HepG2 (cell line): ENCODE results near the gene TEX261. TPM values are rescaled to one million over a fixed set of nuclear protein-coding genes. Genes with fewer than 3 reads are reported as not detected.

Experiments used
- ATAC-seq: fragments of 200-7000 bp; cut with Tn5 transposase; 3 replicates; pipeline ENCODE4 v1.9.1; 2020; ENCODE audit warnings: mild to moderate bottlenecking, moderate library complexity
- BruUV-seq: library from RNA; stranded (reverse); fragments of 400-500 nt; replicated peaks from 2 replicates; lab custom pipeline; 2021; lab: Mats Ljungman, UMichigan
- CTCF ChIA-PET: fragments of 300-600 bp; formaldehyde crosslinking; extraction: SDS; loops from one replicate; lab custom pipeline; 2021; ENCODE audit warnings: low total read pairs, inconsistent platforms, low intra/inter-chr PET ratio; lab: Yijun Ruan, JAX
- POLR2A ChIA-PET: fragments of 350-600 bp; sonication (Branson Sonifier 250); formaldehyde crosslinking; loops from one replicate; lab custom pipeline; 2020; ENCODE audit warnings: antibody characterized with exemption, inconsistent platforms; lab: Yijun Ruan, JAX
- DNase-seq: peaks from one replicate; pipeline ENCODE4 v3.0.0-alpha.2; 2015; ENCODE audit warnings: low spot score
- FAIRE-seq: peaks from 3 replicates; lab custom pipeline; 2011; peaks lifted over from hg19 to GRCh38; lab: Jason Lieb, UNC
- H2AFZ ChIP-seq: one replicate; pipeline ENCODE4 v1.6.1; 2011; ENCODE audit warnings: low read length, inconsistent platforms
- H3K27ac ChIP-seq: fragments of 300-600 bp; 3 replicates; pipeline ENCODE4 v1.8.0; 2011; ENCODE audit warnings: mixed run types, mild to moderate bottlenecking, mixed read lengths, low read length, inconsistent platforms; ENCODE audit not compliant: insufficient read depth; ENCODE audit errors: extremely low read length
- H3K27me3 ChIP-seq, 2 experiments: fragments of 200-600 bp in 1 of 2; 2 replicates in 1 of 2; 3 replicates in 1 of 2; pipeline versions ENCODE4 v1.6.0 to v1.8.0; 2011; ENCODE audit warnings: low read length in 2 of 2, mild to moderate bottlenecking in 2 of 2, moderate library complexity in 2 of 2, inconsistent platforms in 1 of 2; ENCODE audit not compliant: insufficient read depth in 2 of 2, control insufficient read depth in 1 of 2
- H3K36me3 ChIP-seq, 2 experiments: fragments of 200-600 bp in 1 of 2; replicated peaks in 1 of 2; 2 replicates in 1 of 2; 3 replicates in 1 of 2; pipeline versions ENCODE4 v1.5.1 to v1.8.0; 2011; ENCODE audit warnings: low read length in 2 of 2, inconsistent platforms in 1 of 2; ENCODE audit not compliant: insufficient read depth in 2 of 2, control insufficient read depth in 1 of 2
- H3K4me1 ChIP-seq: 2 replicates; pipeline ENCODE4 v1.5.1; 2012; ENCODE audit warnings: low read length, inconsistent platforms; ENCODE audit not compliant: insufficient read depth
- H3K4me2 ChIP-seq: 2 replicates; pipeline ENCODE4 v1.6.0; 2011; ENCODE audit warnings: low read depth, low read length, inconsistent platforms
- H3K4me3 ChIP-seq, 3 experiments: fragments of 200-600 bp in 1 of 3; sonication (generic), shearing (Covaris generic) in 1 of 3; replicated peaks in 1 of 3; 2 replicates each; pipeline ENCODE4 v1.5.1; 2011 to 2016; ENCODE audit warnings: low read length in 3 of 3, inconsistent platforms in 2 of 3, low read depth in 2 of 3, mild to moderate bottlenecking in 2 of 3, control low read depth in 1 of 3, mixed read lengths in 1 of 3; ENCODE audit not compliant: insufficient read depth in 1 of 3
- H3K79me2 ChIP-seq: one replicate; pipeline ENCODE4 v1.6.1; 2011; ENCODE audit warnings: low read length, inconsistent platforms; ENCODE audit not compliant: insufficient read depth
- H3K9ac ChIP-seq: 2 replicates; pipeline ENCODE4 v1.6.0; 2011; ENCODE audit warnings: mild to moderate bottlenecking, low read depth, low read length, inconsistent platforms; ENCODE audit not compliant: insufficient read depth
- H3K9me3 ChIP-seq: 2 replicates; pipeline ENCODE4 v1.5.1; 2012; ENCODE audit warnings: mild to moderate bottlenecking, low read length
- H4K20me1 ChIP-seq: 2 replicates; pipeline ENCODE4 v1.6.0; 2011; ENCODE audit warnings: inconsistent platforms, mild to moderate bottlenecking, low read length, moderate library complexity; ENCODE audit not compliant: insufficient read depth
- ZMYM2 ChIP-seq: sonication (generic); formaldehyde crosslinking; IDR thresholded peaks from 2 replicates; pipeline ENCODE4 v1.8.0; 2022; ENCODE audit warnings: mild to moderate bottlenecking, missing genetic modification reagents
- ZNF225 ChIP-seq: sonication (generic); formaldehyde crosslinking; IDR thresholded peaks from 2 replicates; pipeline ENCODE4 v1.4.0; 2020; ENCODE audit warnings: mild to moderate bottlenecking, missing genetic modification reagents
- ZNF629 ChIP-seq: sonication (generic); formaldehyde crosslinking; conservative IDR thresholded peaks from 2 replicates; pipeline ENCODE4 v1.5.0; 2020; ENCODE audit warnings: missing genetic modification reagents
- WGBS: methylation state at CpG from one replicate; pipeline ENCODE4 v1.1.6; 2017; ENCODE audit warnings: low lambda C conversion rate; 5-methylcytosine and 5-hydroxymethylcytosine counted together
- in situ Hi-C: cut with HindIII; loops from 2 replicates; pipeline ENCODE4 v1.10.0; 2017; ENCODE audit warnings: low pct_unique_long_range_greater_than_20kb; ENCODE audit not compliant: extremely low pct_ligation_motif_present
- intact Hi-C: fragments of 100-400 bp; cut with micrococcal nuclease; formaldehyde crosslinking; loops from one replicate; pipeline ENCODE4 v1.10.0; 2022; ENCODE audit not compliant: unreplicated experiment
- polyA plus RNA-seq, 8 experiments: library from polyadenylated mRNA; depleted of rRNA in 3 of 8; stranded (reverse) in 7 of 8; unstranded in 1 of 8; fragments of >200 nt; fragmentation: Illumina TruSeq in 4 of 8; extraction: Trizol in 4 of 8; gene quantifications; 2 replicates each; pipeline versions ENCODE4 v1.2.1 to v1.2.3, GENCODE V29; 2011 to 2016; ENCODE audit warnings: low read depth in 4 of 8, missing spikeins in 1 of 8, mixed read lengths in 1 of 8; ENCODE audit not compliant: insufficient read depth in 1 of 8
- total RNA-seq, 5 experiments: library from RNA; depleted of rRNA; stranded (reverse); fragments of >200 nt; fragmentation: Illumina TruSeq; extraction: Trizol; gene quantifications; 2 replicates each; pipeline ENCODE4 v1.2.3, GENCODE V29; 2016; ENCODE audit warnings: low read depth in 1 of 5
- TF ChIP-seq, protein P1 (sequence below), 2 experiments: IDR thresholded peaks; 2 replicates each; pipeline ENCODE4 v1.6.1; 2011 to 2012; ENCODE audit warnings: low read length in 2 of 2, borderline replicate concordance in 1 of 2, low read depth in 1 of 2, mild to moderate bottlenecking in 1 of 2, moderate library complexity in 1 of 2

Gene TEX261
- total and polyA plus RNA-seq, 2 of the 13 experiments (the other 11 are each of a cell fraction or from before 2014, with no cell fraction given), result 43.8 to 78.7 TPM

DNA sequence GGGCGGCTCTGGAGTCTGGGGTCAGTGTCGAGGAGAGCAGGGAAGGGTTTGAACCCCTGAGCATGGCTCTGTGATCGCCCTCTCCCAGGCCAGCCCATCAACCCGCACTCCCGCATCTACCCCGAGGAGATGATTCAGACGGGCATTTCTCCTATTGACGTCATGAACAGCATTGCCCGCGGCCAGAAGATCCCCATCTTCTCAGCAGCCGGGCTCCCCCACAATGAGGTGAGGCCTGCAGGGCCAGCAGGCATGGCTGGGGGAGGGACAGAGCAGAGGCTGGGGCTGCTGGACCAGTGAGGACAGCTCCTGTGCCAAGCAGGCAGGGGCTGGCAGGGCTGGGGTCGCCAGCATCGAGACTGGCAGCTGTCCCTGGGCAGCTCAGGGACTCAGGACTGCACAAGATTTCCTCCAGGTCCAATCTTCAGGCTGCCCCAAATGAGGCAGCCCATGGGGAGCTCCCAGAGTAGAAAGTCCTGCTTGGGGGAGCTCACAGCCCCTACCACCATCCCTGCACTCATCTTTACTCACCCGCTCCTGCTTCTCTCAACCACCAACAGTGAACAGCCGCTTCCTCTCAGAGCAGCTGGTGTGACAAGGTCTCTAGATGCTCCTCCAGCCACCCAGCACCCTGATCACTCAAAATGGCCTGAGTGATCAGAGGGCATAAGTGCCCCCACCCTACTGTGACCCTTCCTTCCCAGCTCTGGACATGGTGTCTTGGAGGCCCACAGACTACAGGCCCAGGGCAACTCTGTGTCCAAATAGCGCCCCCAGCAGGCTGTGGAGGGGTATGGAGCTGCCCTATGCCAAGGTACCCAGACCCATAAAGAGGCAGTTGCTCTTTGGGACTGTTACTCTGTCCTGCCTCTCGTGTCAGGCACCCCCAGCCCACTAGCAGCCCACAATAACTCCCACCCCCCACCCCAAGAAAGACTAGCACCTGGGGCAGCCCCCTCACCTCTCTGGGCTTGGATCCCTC lies 34.5 kb downstream of the TEX261 start (continued):
- TF ChIP-seq ZNF225 (CRISPR knock-in tag), result no peak

DNA sequence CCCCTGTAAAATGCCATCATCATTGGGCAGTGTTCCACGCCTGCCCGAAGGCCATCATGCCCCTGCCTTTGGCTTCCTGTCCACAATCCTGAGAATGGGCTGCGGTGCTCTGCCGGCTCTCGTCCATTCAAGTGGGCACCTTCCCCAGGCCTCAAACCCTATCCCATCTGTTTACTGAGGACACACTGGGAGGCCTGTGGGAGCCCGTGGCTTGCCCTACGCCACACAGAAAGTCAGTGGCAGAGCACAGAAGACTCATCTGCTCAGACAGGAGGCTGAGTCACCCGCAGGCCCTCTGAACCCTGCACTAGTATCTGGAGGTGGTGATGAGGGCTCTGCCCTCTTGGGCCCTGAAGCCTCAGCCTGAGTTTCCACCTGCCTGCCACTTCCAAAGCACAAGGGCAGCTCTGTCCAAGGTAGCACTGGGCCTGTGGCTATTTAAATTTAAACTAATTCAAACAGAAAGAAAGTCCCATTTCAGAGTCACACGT lies 35.4 kb downstream of the TEX261 start:
- no peaks in the 10 kb centered on the region for H3K79me2 ChIP-seq
- DNase-seq (no peak), FAIRE-seq (no peak), ATAC-seq (peak; percentile 21)
- POLR2A ChIA-PET, result no interaction called here
- in situ Hi-C loops, result no loop called here
- H3K9me3 ChIP-seq, result no peaks in the 10 kb centered on the region
- no peaks in the 10 kb centered on the region; a peak in 1 of 5 replicates for H3K36me3 ChIP-seq
- TF ChIP-seq, protein P1, sequence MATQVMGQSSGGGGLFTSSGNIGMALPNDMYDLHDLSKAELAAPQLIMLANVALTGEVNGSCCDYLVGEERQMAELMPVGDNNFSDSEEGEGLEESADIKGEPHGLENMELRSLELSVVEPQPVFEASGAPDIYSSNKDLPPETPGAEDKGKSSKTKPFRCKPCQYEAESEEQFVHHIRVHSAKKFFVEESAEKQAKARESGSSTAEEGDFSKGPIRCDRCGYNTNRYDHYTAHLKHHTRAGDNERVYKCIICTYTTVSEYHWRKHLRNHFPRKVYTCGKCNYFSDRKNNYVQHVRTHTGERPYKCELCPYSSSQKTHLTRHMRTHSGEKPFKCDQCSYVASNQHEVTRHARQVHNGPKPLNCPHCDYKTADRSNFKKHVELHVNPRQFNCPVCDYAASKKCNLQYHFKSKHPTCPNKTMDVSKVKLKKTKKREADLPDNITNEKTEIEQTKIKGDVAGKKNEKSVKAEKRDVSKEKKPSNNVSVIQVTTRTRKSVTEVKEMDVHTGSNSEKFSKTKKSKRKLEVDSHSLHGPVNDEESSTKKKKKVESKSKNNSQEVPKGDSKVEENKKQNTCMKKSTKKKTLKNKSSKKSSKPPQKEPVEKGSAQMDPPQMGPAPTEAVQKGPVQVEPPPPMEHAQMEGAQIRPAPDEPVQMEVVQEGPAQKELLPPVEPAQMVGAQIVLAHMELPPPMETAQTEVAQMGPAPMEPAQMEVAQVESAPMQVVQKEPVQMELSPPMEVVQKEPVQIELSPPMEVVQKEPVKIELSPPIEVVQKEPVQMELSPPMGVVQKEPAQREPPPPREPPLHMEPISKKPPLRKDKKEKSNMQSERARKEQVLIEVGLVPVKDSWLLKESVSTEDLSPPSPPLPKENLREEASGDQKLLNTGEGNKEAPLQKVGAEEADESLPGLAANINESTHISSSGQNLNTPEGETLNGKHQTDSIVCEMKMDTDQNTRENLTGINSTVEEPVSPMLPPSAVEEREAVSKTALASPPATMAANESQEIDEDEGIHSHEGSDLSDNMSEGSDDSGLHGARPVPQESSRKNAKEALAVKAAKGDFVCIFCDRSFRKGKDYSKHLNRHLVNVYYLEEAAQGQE (IDR thresholded peaks at IDR 0.05; ENCODE audit: borderline replicate concordance in 1 of 2, low read depth in 1 of 2, low read length in 2 of 2), result peak in 1 of 2 experiments; percentile 80; a peak in 3 of 4 replicates
- TF ChIP-seq ZMYM2 (CRISPR knock-in tag) (no peak), ZNF629 (CRISPR knock-in tag) (0 out of 2 replicates have a peak, but pooled peaks have one; percentile 22)
- no peaks in the 10 kb centered on the region for H4K20me1 ChIP-seq
- WGBS, result 50% methylated on average over 9 of the region's 9 CpGs
- CTCF ChIA-PET, result no interaction called here
- intact Hi-C loops, result no loop called here
- BruUV-seq, result no TSS peak
- H2AFZ ChIP-seq, result no peak overlapping the region
- H3K4me3 ChIP-seq, result no peak overlapping the region
- no peak overlapping the region for H3K4me2 ChIP-seq
- peaks cover 1 to 6% of the 10 kb centered on the region in 2 experiments; a peak in 3 of 5 replicates for H3K27me3 ChIP-seq
- H3K9ac ChIP-seq, result no peak overlapping the region
- H3K27ac ChIP-seq, result no peak overlapping the region
- peaks cover 13% of the 10 kb centered on the region for H3K4me1 ChIP-seq
